K562 (cell line): ENCODE data around the gene PRTFDC1. TPM values are rescaled to one million over a fixed set of nuclear protein-coding genes. Genes with fewer than 3 reads are reported as not detected.

Source experiments
- ATAC-seq: fragments of 200-7000 bp; cut with Tn5 transposase; 3 replicates; pipeline ENCODE4 v1.9.1; 2020; ENCODE audit warnings: moderate library complexity
- BruUV-seq: library from RNA; stranded (reverse); fragments of 400-500 nt; replicated peaks from 2 replicates; lab custom pipeline; 2021; lab: Mats Ljungman, UMichigan
- CTCF ChIA-PET: fragments of 300-600 bp; formaldehyde crosslinking; extraction: SDS; loops from one replicate; lab custom pipeline; 2021; ENCODE audit warnings: low intra/inter-chr PET ratio; lab: Yijun Ruan, JAX
- POLR2A ChIA-PET: fragments of 300-600, 350-650 bp; sonication (Branson Sonifier 250); formaldehyde crosslinking; extraction: SDS; loops from one replicate; lab custom pipeline; 2021; ENCODE audit warnings: antibody characterized with exemption, inconsistent platforms; lab: Yijun Ruan, JAX
- DNase-seq, 4 experiments: peaks; one replicate each; pipeline versions ENCODE4 v3.0.0 to v3.0.0-alpha.2; 2011 to 2018; ENCODE audit warnings: low spot score in 3 of 4, mixed read lengths in 3 of 4; ENCODE audit errors: extremely low read depth in 1 of 4
- FAIRE-seq: peaks from 2 replicates; lab custom pipeline; 2011; peaks lifted over from hg19 to GRCh38; lab: Jason Lieb, UNC
- H2AFZ ChIP-seq: 2 replicates; pipeline ENCODE4 v1.6.0; 2011; ENCODE audit warnings: low read depth, low read length, control low read depth, inconsistent platforms
- H3K27ac ChIP-seq: fragments of 200-600 bp; 3 replicates; pipeline ENCODE4 v1.8.0; 2011; ENCODE audit warnings: low read depth, mild to moderate bottlenecking, control low read depth, inconsistent platforms, low read length, moderate library complexity, mixed read lengths; ENCODE audit errors: extremely low read depth
- H3K27me3 ChIP-seq, 2 experiments: fragments of 300-600 bp in 1 of 2; 2 replicates in 1 of 2; 3 replicates in 1 of 2; pipeline versions ENCODE4 v1.6.0 to v1.8.0; 2011; ENCODE audit warnings: inconsistent platforms in 2 of 2, low read length in 2 of 2, mild to moderate bottlenecking in 1 of 2, mixed read lengths in 1 of 2, moderate library complexity in 1 of 2; ENCODE audit not compliant: control insufficient read depth in 2 of 2, insufficient read depth in 2 of 2
- H3K36me3 ChIP-seq: fragments of 300-600 bp; 3 replicates; pipeline ENCODE4 v1.8.0; 2011; ENCODE audit warnings: mild to moderate bottlenecking, low read length, inconsistent platforms; ENCODE audit not compliant: control insufficient read depth, insufficient read depth
- H3K4me1 ChIP-seq, 2 experiments: fragments of 200-600 bp in 1 of 2; replicated peaks in 1 of 2; 2 replicates in 1 of 2; 3 replicates in 1 of 2; pipeline versions ENCODE4 v1.5.1 to v1.8.0; 2011; ENCODE audit warnings: inconsistent platforms in 2 of 2, low read length in 2 of 2, mild to moderate bottlenecking in 1 of 2, mixed read lengths in 1 of 2, moderate library complexity in 1 of 2; ENCODE audit not compliant: control insufficient read depth in 2 of 2, insufficient read depth in 2 of 2
- H3K4me2 ChIP-seq: 2 replicates; pipeline ENCODE4 v1.6.1; 2011; ENCODE audit warnings: low read length, control low read depth, inconsistent platforms, mixed read lengths; ENCODE audit not compliant: insufficient read depth
- H3K4me3 ChIP-seq: fragments of 200-600 bp; sonication (generic), shearing (Covaris generic); 2 replicates; pipeline ENCODE4 v1.5.1; 2016; ENCODE audit warnings: control low read depth, inconsistent platforms
- H3K79me2 ChIP-seq: fragments of 200-600 bp; 3 replicates; pipeline ENCODE4 v1.8.0; 2011; ENCODE audit warnings: low read length, inconsistent platforms; ENCODE audit not compliant: control insufficient read depth, insufficient read depth
- H3K9ac ChIP-seq, 2 experiments: 2 replicates each; pipeline versions ENCODE4 v1.6.0 to v1.6.1; 2011; ENCODE audit warnings: low read depth in 2 of 2, low read length in 2 of 2, control low read depth in 1 of 2, inconsistent platforms in 1 of 2, mild to moderate bottlenecking in 1 of 2, mixed read lengths in 1 of 2; ENCODE audit not compliant: insufficient read depth in 1 of 2
- H3K9me1 ChIP-seq: one replicate; pipeline ENCODE4 v1.6.0; 2011; ENCODE audit warnings: inconsistent platforms, mild to moderate bottlenecking, low read length, moderate library complexity; ENCODE audit not compliant: control insufficient read depth, insufficient read depth
- H3K9me3 ChIP-seq: replicated peaks from 2 replicates; pipeline ENCODE4 v1.5.1; 2011; ENCODE audit warnings: low read depth, low read length, inconsistent platforms; ENCODE audit not compliant: control insufficient read depth, insufficient read depth
- H4K20me1 ChIP-seq: replicated peaks from 2 replicates; pipeline ENCODE4 v1.6.1; 2011; ENCODE audit warnings: low read length, inconsistent platforms, mixed read lengths; ENCODE audit not compliant: control insufficient read depth, insufficient read depth
- ARNT ChIP-seq, 2 experiments: fragments of 450-650 bp; IDR thresholded peaks; 2 replicates each; pipeline ENCODE4 v1.6.1; 2016; ENCODE audit warnings: mild to moderate bottlenecking in 1 of 2
- ATF7 ChIP-seq: fragments of 450-650 bp; IDR thresholded peaks from 2 replicates; pipeline ENCODE4 v1.7.1; 2014; ENCODE audit warnings: mild to moderate bottlenecking, moderate library complexity
- FOXP4 ChIP-seq: sonication (generic); formaldehyde crosslinking; IDR thresholded peaks from 2 replicates; pipeline ENCODE4 v1.8.0; 2022; ENCODE audit warnings: mild to moderate bottlenecking, missing genetic modification reagents, borderline replicate concordance
- HLTF ChIP-seq: fragments of 450-650 bp; IDR thresholded peaks from 2 replicates; pipeline ENCODE4 v1.6.1; 2016
- NUFIP1 ChIP-seq: fragments of 450-650 bp; IDR thresholded peaks from 2 replicates; pipeline ENCODE4 v1.6.1; 2018; ENCODE audit not compliant: partially characterized antibody
- PCBP2 ChIP-seq: fragments of 200-400 bp; formaldehyde crosslinking; IDR thresholded peaks from 2 replicates; pipeline ENCODE4 v1.6.1; 2018; ENCODE audit warnings: low read length, low read depth, mild to moderate bottlenecking, moderate library complexity; ENCODE audit not compliant: poor library complexity, severe bottlenecking
- RCOR1 ChIP-seq, 2 experiments: IDR thresholded peaks; 2 replicates each; pipeline ENCODE4 v1.6.1; 2012; ENCODE audit warnings: low read depth in 2 of 2, low read length in 2 of 2, borderline replicate concordance in 1 of 2, improper control_type of control experiment in 1 of 2
- TFAM ChIP-seq: fragments of 250-450 bp; sonication (Bioruptor Pico); conservative IDR thresholded peaks from 2 replicates; pipeline ENCODE4 v1.5.0; 2021; ENCODE audit warnings: mild to moderate bottlenecking, moderate library complexity
- TRIM25 ChIP-seq: fragments of 450-650 bp; IDR thresholded peaks from 2 replicates; pipeline ENCODE4 v1.7.0; 2016; ENCODE audit warnings: borderline replicate concordance
- ZBTB11 ChIP-seq, 3 experiments: fragments of 200-800 bp in 1 of 3; fragments of 250-450 bp in 1 of 3; fragments of 450-650 bp in 1 of 3; sonication (Bioruptor Pico) in 1 of 3; sonication (Bioruptor generic) in 1 of 3; formaldehyde crosslinking in 1 of 3; IDR thresholded peaks; 2 replicates each; pipeline versions ENCODE4 v1.6.1 to v1.8.0; 2016 to 2022; ENCODE audit warnings: mild to moderate bottlenecking in 2 of 3, missing genetic modification characterization in 2 of 3, missing compliant biosample characterization in 1 of 3, moderate library complexity in 1 of 3
- ZNF239 ChIP-seq: fragments of 250-450 bp; sonication (Bioruptor Pico); IDR thresholded peaks from 2 replicates; pipeline ENCODE4 v1.4.0; 2020; ENCODE audit warnings: mild to moderate bottlenecking
- ZNF639 ChIP-seq, 2 experiments: fragments of 200-800 bp in 1 of 2; sonication (Bioruptor generic) in 1 of 2; sonication (generic) in 1 of 2; formaldehyde crosslinking in 1 of 2; IDR thresholded peaks in 1 of 2; conservative IDR thresholded peaks in 1 of 2; 2 replicates each; pipeline versions ENCODE4 v1.5.0 to v1.6.1; 2016 to 2020; ENCODE audit warnings: missing compliant biosample characterization in 1 of 2, missing genetic modification characterization in 1 of 2, missing genetic modification reagents in 1 of 2
- WGBS: fragments of 100-300 bp; shearing (Covaris generic); methylation state at CpG from one replicate; pipeline ENCODE4 v1.1.6; 2016; ENCODE audit warnings: low coverage, mixed read lengths; ENCODE audit not compliant: insufficient coverage; ENCODE audit errors: missing lambda C conversion rate; 5-methylcytosine and 5-hydroxymethylcytosine counted together
- in situ Hi-C: fragments of 300-500 bp; cut with MboI; formaldehyde crosslinking; loops from 4 replicates; pipeline ENCODE4 v1.15.0; 2018; ENCODE audit warnings: inconsistent platforms, mixed read lengths
- intact Hi-C: fragments of 100-400 bp; cut with micrococcal nuclease; formaldehyde crosslinking; loops from 2 replicates; pipeline ENCODE4 v1.14.2; 2022
- polyA plus RNA-seq, 8 experiments: library from polyadenylated mRNA; depleted of rRNA in 4 of 8; stranded (reverse) in 5 of 8; unstranded in 3 of 8; fragments of >200 nt; fragmentation: Nextera tagmentation in 2 of 8; fragmentation: Illumina TruSeq in 1 of 8; extraction: Ambion mirVana in 2 of 8; extraction: Trizol in 1 of 8; gene quantifications; 2 replicates each; pipeline versions ENCODE4 v1.2.1 to v1.2.3, GENCODE V29; 2011 to 2014; ENCODE audit warnings: inconsistent platforms in 1 of 8, missing spikeins in 1 of 8
- total RNA-seq, 7 experiments: library from RNA; depleted of rRNA in 6 of 7; stranded (reverse); fragments of >200 nt in 6 of 7; fragmentation: Illumina TruSeq in 2 of 7; extraction: Trizol in 2 of 7; gene quantifications; 2 replicates each; pipeline versions ENCODE4 v1.2.1 to v1.2.3, GENCODE V29; 2011 to 2021; ENCODE audit warnings: low replicate concordance in 1 of 7

The PRTFDC1 gene
- total and polyA plus RNA-seq, 9 of the 15 experiments (the other 6 are each of a cell fraction or from before 2014, with no cell fraction given): 7.0 to 27.6 (median 10.0) TPM

- CTCF ChIA-PET: no interaction called here
- WGBS: 40% methylated on average over 4 of the region's 4 CpGs
- FAIRE-seq: no peak
- TF ChIP-seq FOXP4 (no peak), ZNF239 (no peak), TRIM25 (no peak), TFAM (no peak), ZBTB11 (CRISPR knock-in tag; IDR thresholded peaks at IDR 0.05) (0 out of 6 replicates have a peak, but pooled peaks of 1 of the 3 experiments have one; percentile 27), NUFIP1 (no peak), ATF7 (no peak), PCBP2 (no peak), ZNF639 (CRISPR knock-in tag; conservative IDR thresholded peaks at IDR 0.05 in 1 of 2, IDR thresholded peaks at IDR 0.05 in 1 of 2) (0 out of 4 replicates have a peak, but pooled peaks of 1 of the 2 experiments have one; percentile 21), ARNT (IDR thresholded peaks at IDR 0.05) (peak in 1 of 2 experiments; percentile 74; a peak in 1 of 4 replicates), RCOR1 (IDR thresholded peaks at IDR 0.05; ENCODE audit: borderline replicate concordance in 1 of 2, low read depth in 2 of 2, low read length in 2 of 2) (no peak), HLTF (peak; percentile 47; the same call in 1 of the 2 replicates)
Observed at GRCh38 chr10:24929904-24930303, 22.5 kb downstream of the PRTFDC1 start.

More at GRCh38 chr10:24929904-24930303, 22.5 kb downstream of the PRTFDC1 start:
- H2AFZ ChIP-seq: peak overlapping the region; percentile 93
- H3K9ac ChIP-seq: peak overlapping the region; percentile 18 to 49; a peak in 3 of 4 replicates
- H3K9me1 ChIP-seq: no peaks in the 10 kb centered on the region
- no peaks in the 10 kb centered on the region; the same call in 1 of the 2 replicates for H3K9me3 ChIP-seq
- no peak overlapping the region for H3K4me3 ChIP-seq
- no peaks in the 10 kb centered on the region for H3K79me2 ChIP-seq
- H3K27ac ChIP-seq: peak overlapping the region; percentile 60
- H3K4me1 ChIP-seq: peaks cover 14 to 17% of the 10 kb centered on the region in 2 experiments
- BruUV-seq: no TSS peak
- H3K27me3 ChIP-seq: no peaks in the 10 kb centered on the region
- ATAC-seq (peak; percentile 63), DNase-seq (no peak)
- H3K4me2 ChIP-seq: peak overlapping the region; percentile 47
- H3K36me3 ChIP-seq: no peaks in the 10 kb centered on the region
- no peaks in the 10 kb centered on the region for H4K20me1 ChIP-seq
- POLR2A ChIA-PET: interaction anchor here (0.7 to 1.8 kb wide), 10 partner anchors 9 to 1923 kb away, joined by 3 to 7 read pairs (median 5); no protein-coding TSS in a partner anchor
- in situ Hi-C loops: no loop called here
- intact Hi-C loops: no loop called here
